ENCODE measurements around the gene SECTM1.
"Not testable (repeated sequence)": the region's sequence is repeated elsewhere in the genome, so short reads cannot be mapped to it uniquely, and the experiment has no call there.

SECTM1 gene

DNA sequence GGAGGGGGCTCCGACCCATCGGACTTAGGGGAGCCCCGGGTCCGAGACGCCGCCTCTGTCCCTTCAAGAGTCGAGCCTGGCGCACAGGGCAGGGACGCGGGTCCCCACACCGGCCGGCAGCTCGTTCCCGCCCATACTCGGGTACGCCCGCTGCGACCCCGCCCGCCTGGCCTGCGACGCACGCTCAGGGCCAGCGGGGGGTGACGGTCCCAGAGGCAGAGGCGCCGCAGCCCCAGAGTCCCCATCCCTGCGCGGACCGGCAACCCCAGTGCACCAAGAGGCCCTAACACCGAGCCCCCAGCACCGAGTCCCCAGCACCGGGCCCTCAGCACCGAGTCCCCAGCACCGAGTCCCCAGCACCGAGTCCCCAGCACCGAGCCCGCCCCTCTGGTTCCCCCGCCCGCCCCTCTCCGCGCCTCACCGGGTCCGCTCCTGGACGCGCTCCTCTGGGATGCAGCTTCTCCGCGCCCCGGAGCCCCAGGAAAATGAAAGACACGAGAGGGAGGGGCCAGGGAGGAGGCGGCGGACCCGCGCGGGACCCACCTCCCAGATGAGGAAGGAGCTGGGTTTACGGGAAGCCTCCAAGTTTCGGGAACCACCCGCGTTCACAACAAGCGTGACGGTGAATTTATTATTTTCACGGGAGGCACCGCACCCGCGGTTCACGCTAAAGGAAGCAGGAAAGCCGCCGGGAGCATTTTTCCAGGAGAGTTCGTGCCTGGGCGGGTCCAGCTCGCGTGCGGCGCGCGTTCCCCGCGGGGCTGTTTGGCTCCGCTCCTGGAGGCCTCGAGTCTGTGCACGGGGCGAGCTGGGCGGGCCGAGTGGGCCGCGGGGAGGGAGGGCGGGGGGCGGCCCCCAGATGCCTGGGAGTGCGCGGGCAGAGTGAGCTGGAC, at the start of gene SECTM1:
Gene SECTM1 (minus strand): TSS at position 488 of the 893 bp plus-strand sequence. CDS start 6,526 bp downstream, outside the sequence.
- DNase-seq = peak; percentile 14

DNA sequence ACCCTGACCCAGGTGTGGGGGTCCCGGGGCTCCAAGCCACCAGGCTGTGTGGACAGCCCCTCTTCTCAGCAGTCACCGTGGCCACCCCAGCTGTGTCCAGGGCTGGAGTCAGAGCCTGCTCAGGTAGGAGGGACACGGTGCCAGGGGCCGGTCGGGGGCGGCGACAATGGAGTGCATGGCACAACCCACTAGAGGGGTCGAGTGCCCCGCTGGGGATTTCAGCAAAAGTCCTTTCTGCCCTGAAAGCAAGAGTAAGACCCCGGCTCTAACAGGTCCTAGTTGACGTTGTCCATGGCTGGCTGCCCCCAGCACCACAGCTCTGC, 49.3 kb upstream of the SECTM1 start:
- DNase-seq = no peak

DNA sequence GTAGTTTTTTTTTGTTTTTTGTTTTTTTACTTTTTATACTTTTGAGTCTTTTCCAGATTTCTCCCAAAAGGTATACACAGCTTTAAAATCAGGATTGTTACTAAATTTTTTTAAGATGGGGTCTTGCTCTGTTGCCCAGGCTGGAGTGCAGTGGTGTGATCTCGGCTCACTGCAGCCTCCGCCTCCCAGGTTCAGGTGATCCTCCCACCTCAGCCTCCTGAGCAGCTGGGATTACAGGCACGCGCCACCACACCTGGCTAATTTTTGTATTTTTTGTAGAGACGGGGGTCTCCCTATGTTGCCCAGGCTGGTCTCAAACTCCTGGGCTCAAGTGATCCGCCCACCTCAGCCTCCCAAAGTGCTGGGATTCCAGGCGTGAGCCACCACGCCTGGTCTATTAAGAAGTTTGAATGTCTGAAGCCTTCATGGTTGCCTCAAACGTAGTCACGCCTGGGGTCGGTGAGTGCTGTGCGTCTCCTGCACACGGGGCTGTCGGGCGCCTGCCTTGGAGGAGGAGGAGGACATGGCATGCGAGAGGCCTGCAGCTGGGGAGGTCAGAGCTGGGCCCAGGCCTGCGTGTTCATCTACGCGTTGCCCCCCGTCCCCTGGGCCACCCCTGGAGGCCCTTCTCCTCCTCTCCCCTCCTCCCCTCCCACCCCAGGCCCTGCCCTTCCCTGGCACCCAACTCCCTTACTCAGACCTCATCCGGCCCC, 48.8 kb upstream of the SECTM1 start:
- DNase-seq = not testable (repeated sequence)

DNA sequence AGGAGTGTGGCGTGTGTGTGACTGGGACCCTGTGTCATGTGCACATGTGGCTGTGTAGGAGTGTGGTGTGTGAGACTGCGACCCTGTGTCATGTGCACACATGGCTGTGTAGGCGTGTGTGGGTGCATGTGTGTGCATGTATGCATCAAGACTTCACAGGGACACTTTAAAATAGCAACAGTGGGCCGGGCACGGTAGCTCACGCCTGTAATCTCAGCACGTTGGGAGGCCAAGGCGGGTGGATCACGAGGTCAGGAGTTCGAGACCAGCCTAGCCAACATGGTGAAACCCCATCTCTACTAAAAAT, 48.1 kb upstream of the SECTM1 start:
- DNase-seq = not testable (repeated sequence)

DNA sequence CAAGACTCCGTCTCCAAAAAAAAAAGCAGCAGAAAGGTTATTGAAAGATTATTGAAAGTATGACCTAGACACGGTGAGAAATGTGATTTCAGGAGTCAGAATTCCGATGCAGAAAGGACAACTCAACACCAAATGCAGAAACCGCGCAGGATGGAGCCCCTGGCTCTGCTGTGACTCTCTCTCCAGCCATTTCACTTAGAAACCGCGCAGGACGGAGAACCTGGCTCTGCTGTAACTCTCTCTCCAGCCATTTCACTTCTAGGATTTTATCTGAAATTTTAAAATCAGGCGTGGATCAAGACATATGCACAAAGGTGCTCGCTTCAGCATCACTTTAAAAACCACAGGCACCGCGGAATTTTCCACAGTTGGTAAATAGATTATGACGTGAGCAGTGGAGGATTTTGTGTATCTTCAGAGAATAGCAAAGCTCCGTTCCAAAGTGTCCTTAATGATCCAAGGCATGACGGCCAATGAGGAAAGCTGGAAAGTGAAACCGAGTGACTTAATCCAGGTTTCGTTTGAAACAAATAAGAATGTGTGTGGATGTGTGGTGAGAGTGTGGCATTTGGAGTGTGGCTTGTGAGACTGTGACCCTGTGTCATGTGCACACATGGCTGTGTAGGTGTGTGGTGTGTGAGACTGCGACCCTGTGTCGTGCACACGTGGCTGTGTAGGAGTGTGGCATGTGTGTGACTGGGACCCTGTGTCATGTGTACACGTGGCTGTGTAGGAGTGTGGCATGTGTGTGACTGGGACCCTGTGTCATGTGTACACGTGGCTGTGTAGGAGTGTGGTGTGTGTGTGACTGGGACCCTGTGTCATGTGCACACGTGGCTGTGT, 47.5 kb upstream of the SECTM1 start:
- no peak for DNase-seq

DNA sequence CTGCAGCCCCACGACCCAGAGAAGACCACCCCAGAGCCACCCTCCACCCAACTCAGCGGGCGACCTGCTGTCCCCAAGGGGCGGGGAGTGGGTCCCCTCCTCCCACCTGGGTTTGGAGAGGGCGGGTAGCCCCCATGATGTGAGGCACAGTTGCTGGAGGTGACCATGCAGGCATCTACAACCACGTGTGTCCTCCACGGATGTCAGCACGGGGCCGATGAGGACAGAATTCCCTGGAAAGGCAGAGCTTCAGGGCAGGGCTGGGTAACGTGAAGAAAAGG, 45.1 kb upstream of the SECTM1 start:
- DNase-seq = no peak

DNA sequence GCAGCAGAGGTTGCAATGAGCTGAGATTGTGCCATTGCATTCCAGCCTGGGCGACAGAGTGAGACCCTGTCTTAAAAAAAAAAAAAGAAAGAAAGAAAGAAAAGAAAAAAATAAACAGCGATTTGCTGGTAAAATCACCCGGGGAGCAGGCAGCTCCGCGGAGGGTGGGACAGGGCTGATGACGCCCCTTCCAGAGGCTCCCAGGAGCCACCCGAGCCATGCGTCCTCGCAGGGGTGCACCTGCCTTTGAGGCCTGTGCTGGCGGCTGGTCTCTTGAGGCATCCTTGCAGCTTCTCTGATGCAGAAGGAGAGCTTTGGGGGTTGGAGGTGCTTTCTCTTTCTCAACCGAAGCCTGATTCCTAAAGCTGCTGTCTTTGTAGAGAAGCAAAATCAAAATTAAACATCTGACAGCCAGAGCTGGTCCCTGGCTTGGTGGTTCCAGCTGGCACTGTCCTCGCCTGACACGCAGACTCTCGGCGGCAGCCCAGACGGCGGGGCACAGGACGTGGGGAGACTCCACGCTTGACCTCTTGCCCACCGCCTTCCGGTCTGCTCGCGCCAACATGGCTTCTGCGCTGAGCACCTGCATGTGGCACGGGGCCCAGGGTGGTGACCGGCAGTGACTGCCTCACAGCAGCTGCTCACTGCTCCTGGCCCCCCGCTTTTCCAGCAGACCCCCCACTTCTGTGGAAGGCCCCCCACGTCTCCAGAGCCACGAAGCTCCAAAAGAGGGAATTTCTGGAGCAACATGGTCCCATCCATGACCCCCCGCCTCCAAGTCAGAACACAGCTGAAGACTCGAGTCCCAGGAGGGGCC, 44.6 kb upstream of the SECTM1 start:
- no peak for DNase-seq

DNA sequence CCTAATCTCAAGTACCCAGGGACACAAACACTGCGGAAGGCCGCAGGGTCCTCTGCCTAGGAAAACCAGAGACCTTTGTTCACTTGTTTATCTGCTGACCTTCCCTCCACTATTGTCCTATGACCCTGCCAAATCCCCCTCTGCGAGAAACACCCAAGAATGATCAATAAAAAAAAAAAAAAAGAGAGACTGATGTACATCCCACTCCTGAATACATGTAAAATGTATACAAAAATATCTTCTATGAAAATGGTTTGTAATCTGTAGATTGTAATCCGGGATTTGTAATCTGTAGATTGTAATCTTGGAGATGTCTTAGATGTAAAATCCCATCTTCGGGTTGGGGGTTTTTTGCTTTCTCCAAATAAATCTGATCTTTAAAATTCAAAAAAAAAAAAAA, 43.7 kb upstream of the SECTM1 start:
- DNase-seq = not testable (repeated sequence)

DNA sequence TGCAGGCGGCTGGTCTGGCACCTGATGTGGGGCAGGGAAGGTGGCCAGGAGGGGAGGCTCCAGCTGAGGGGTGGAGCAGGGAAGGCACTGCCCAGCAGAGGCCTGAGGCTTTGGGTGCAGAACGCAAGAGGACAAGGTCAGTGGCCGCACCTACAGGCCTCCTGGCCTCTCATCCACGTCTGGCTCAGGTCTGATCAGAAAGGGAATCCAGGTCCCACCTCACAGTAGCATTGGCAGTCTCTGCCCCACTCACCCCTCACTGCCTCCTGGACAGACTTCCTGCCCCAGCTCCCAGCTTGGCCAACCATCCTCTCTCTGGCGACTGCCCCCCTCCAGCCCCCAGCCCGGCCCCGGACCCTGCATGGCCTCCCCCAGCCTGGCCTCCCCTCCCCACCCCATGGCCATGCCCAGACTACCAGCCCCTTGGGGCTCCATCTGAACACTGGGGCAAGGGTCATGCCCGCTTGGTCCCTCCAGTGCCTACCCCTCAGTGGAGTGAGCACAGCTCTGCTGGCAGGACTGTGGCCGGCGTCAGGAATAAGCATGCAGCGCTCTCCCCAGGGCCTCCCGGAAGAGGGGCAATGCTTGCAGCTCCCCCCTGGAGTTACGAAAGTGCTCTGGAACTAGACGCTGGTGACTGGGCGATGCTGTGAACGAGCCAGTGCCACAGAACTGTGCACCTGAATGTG, 42.6 kb upstream of the SECTM1 start:
- no peak for DNase-seq

DNA sequence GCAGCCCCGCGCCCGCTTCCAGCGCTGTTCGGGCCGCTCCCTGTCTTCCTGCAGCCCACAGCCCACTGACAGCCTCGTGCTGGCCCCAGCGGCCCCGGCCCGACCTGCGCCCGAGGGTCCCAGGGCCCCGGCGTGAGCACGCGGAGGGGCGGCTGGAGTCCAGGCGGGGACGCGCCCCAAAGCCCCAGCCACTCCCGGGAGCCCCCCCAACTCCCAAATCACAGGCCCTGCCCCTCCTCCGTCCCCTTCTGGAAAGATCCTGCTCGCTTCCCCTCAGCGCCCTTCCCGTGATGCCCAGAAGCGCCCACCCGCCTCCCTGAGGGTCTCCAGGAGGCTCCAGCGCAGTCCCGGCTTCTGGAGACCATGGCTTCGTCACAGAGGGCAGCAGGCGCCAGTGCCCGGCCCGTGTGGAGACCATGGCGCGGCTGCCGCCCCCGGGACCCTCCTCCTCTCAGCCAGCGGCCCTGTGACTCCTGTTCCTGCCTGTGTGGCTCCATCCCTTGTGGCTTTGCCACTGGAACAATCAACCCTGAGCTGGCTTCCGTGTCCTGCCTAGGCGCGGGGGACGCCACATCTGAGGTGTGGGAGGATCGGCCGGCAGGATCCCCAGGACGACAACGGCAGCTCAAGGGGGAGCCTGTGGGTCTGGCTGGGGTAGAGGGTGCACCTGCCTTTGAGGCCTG, 41.9 kb upstream of the SECTM1 start:
- DNase-seq = no peak

DNA sequence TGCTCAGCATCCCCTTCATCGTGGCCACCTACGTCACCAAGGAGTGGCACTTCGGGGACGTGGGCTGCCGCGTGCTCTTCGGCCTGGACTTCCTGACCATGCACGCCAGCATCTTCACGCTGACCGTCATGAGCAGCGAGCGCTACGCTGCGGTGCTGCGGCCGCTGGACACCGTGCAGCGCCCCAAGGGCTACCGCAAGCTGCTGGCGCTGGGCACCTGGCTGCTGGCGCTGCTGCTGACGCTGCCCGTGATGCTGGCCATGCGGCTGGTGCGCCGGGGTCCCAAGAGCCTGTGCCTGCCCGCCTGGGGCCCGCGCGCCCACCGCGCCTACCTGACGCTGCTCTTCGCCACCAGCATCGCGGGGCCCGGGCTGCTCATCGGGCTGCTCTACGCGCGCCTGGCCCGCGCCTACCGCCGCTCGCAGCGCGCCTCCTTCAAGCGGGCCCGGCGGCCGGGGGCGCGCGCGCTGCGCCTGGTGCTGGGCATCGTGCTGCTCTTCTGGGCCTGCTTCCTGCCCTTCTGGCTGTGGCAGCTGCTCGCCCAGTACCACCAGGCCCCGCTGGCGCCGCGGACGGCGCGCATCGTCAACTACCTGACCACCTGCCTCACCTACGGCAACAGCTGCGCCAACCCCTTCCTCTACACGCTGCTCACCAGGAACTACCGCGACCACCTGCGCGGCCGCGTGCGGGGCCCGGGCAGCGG, 41.2 kb upstream of the SECTM1 start:
- DNase-seq = no peak

DNA sequence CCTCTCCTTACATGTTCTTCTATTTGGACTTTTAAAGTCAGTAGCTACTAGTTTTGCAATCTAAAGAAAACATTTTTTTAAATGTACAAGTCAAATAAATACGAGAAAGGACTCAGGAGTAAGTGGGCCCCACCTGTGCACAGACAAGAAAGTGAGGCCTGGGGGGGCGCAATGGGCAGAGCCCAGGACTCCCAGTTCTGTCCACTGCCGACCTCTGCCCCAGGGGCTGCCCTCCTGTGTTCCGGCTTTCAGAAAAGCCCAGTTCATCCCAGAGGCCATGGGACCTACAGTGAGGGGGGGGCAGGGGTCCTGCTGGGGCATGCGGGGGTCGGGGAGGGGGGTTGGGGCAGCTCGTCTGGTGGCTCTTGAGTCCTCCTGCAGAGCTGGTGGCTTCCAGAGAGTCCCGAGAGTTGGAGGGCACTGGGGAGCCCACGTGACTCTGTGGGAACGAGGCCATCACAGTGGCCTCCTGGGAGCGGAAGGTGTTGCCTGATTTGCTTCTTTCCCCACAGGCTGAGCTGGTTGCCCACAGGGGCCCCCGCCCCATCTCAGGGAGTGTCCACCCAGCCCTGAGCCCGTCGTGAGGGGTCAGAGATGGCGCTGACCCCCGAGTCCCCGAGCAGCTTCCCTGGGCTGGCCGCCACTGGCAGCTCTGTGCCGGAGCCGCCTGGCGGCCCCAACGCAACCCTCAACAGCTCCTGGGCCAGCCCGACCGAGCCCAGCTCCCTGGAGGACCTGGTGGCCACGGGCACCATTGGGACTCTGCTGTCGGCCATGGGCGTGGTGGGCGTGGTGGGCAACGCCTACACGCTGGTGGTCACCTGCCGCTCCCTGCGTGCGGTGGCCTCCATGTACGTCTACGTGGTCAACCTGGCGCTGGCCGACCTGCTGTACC, 40.4 kb upstream of the SECTM1 start:
- no peak for DNase-seq

DNA sequence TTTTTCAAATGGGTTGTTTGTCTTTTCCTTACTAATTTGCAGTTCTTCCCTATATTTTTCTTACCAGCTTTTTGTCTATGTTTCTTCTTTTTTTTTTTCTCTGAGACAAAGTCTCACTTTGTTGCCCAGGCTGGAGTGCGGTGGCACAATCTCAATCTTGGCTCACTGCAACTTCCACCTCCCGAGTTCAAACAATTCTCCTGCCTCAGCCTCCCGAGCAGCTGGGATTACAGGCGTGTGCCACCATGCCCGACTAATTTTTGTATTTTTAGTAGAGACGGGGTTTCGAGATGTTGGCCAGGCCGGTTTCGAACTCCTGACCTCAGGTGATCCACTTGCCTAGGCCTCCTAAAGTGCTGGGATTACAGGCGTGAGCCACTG, 39.5 kb upstream of the SECTM1 start:
- DNase-seq = not testable (repeated sequence)

DNA sequence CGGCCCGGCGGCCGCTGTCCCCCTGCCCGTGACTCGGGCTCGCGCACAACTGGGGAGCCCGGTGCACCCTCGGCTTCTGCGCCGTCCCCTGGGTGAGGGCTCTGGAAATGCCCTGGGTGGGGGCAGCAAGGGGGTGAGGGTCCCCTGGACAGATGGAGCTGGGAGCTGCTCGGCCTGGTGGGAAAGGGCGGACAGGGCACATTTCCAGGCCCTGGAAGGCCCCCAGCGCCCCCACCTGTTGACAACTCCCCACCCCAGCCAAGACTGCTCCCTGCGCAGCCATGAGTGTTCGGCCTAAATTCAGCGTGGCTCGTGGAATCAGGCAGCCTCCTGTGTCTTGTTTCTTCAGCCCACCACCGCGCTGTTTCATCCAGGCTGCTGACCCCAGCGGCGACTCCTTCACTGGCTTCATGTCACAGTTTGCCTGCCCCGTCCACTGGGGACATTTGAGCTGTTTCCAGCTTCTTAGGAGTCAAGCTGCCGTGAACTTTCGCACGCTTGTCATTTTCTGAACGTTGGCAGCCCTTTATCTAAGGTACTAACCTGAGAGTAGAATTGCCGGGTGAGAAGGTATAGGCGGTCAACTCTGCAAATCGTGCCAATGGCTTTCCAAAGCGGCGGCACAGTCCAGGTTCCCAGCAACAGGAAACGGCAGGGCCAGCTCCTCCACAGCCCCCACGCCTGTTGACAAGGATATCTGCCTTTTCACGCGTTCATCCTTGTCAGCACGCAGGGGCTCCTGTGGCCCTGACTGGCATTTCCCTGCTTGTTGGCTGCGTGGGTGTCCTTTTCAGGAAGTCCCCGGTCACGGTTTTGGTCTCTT, 38.9 kb upstream of the SECTM1 start:
- no peak for DNase-seq

DNA sequence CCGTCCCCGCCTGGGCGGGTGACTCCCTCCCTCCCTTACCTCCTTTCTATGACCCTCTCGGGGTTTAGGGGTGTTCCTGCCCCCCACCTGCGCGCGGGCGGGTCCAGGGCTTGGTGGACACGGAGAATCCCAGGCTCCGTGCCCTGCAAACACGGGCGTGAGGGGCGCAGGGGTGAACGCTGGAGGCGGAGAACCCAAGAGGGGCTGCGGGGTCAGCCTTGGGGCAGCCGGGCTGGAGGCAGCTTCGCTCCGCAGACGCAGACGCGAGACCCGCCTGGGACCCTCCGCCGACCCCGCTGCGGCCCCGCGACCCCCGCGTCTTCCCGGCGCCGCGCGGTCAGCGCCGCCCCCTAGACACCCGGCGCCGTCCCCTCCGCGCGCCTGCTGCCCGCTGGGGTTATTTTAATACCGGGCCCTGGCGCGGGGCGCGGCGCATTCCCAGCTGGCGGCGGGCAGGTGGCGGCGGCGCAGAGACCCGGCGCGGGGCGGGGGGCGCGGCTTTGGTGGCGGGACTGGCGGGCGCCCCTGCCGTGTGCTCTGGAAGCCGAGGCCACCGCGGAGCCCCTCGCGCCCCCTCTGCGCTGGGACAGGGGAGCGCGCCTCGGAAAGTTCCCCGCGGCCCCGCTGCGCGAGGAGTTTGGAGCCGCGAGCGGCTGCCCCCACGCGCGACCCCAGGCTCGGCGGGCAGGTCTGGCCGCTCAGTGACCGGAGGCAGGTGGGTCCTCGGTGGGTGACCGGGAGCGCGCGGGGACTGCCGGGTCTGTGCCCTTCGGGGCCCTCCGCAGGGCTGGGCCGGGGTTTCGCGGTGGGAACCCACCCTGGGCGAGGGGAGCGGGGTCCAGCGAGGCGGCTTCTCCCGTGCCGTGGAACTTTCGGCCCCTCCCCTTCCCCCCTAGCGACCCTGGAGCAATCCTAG, 38.0 kb upstream of the SECTM1 start, which contains the start of gene UTS2R:
Gene UTS2R (plus strand): TSS at position 433 of the 916 bp plus-strand sequence. CDS start 2,560 bp downstream, outside the sequence.
- no peak for DNase-seq

DNA sequence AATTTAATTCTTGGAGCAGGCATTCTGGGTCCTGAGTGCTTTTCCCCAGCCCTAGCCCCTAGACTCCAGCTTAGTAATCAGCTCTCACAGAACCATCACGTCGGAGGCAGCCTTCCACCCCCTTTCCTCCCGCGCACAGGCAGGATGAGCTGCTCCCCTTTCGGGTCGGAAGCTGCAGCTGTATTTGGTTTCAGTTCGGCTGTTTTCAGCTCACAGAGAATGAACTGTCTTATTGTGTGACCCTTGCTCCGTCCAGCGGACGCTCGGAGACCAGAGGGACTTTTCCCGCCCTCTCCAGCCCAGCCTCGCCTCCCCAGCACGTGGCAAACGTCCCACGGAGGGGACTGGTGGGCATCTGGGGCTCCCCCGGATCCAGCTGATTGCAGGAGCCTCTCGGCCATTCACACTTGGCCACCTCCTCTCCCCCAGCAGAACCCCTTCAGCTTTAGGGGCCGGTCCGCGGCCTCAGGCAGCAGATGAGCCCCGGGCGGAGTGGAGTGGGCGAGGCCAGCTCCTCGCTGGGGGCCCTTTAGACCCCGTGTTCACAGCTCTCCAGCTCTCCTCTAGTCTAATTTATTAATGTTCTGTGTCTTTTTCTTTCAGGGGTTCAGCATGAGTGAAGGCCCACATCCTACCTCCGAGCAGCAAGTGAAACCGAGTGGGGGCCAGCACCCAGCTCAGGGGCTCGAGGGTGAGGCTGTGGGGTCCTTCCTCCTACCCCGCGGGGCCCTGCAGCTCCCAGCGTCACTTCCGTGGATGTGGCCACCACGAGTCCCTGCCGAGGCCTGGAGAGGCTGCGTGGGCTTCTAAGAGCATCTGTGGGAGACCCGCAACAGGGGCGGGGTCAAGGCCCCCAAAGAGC, 37.1 kb upstream of the SECTM1 start:
- DNase-seq = no peak

DNA sequence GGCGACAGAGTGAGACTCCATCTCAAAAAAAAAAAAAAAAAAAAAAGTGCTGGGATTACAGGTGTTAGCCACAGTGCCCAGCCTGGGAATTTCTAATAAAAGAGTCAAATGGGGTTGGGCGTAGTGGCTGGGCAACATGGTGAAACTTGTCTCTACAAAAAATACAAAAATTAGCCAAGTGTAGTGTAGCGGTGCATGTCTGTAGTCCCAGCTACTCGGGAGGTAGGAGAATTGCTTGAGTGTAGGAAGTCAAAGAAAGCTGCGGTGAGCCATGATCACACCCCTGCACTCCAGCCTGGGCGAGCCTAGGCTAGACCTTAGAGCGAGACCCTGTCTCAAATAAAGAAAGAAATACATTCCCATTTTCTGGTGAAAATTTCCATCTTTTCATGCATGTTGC, 35.6 kb upstream of the SECTM1 start:
- DNase-seq = no peak
